Progenitor cell of endocrine pancreas (in vitro differentiated cells): ENCODE measurements around the gene CTNNBL1. TPM values are rescaled to one million over a fixed set of nuclear protein-coding genes. Genes with fewer than 3 reads are reported as not detected.

Source experiments
- DNase-seq: peaks from one replicate; pipeline ENCODE4 v3.0.0; 2021; ENCODE audit warnings: low spot score; ENCODE audit not compliant: unreplicated experiment
- H3K27ac Mint-ChIP-seq: 2 replicates; pipeline ENCODE4 v1.8.0; 2021; ENCODE audit warnings: mild to moderate bottlenecking, moderate library complexity, mixed read lengths
- H3K27me3 Mint-ChIP-seq: 2 replicates; pipeline ENCODE4 v1.8.0; 2021; ENCODE audit warnings: mixed read lengths
- H3K36me3 Mint-ChIP-seq: 2 replicates; pipeline ENCODE4 v1.8.0; 2022; ENCODE audit warnings: mixed read lengths; ENCODE audit not compliant: insufficient read depth
- H3K4me1 Mint-ChIP-seq: 2 replicates; pipeline ENCODE4 v1.8.0; 2021; ENCODE audit warnings: low read depth, mixed read lengths
- H3K4me3 Mint-ChIP-seq: 2 replicates; pipeline ENCODE4 v1.8.0; 2021; ENCODE audit warnings: low read depth, mild to moderate bottlenecking, moderate library complexity, mixed read lengths
- H3K9me3 Mint-ChIP-seq: 2 replicates; pipeline ENCODE4 v1.8.0; 2021; ENCODE audit warnings: low read depth, mixed read lengths
- CTCF ChIP-seq: fragments of 200-600 bp; sonication (generic); IDR thresholded peaks from one replicate; pipeline ENCODE4 v1.5.0; 2021; ENCODE audit warnings: antibody characterized with exemption, mild to moderate bottlenecking; ENCODE audit not compliant: unreplicated experiment
- total RNA-seq: library from RNA; stranded (reverse); gene quantifications from 2 replicates; pipeline ENCODE4 v1.2.1, GENCODE V29; 2021

CTNNBL1 gene
- total RNA-seq, 1 donor from 2014 or later = 60.4 TPM

GRCh38 chr20:37905671-37906613 lies 212.1 kb downstream of the CTNNBL1 start:
- Mint-ChIP-seq H3K4me1 (peaks cover 6% of the 10 kb centered on the region), H3K36me3 (no peaks in the 10 kb centered on the region), H3K9me3 (no peaks in the 10 kb centered on the region), H3K27ac (no peak overlapping the region), H3K4me3 (no peak overlapping the region), H3K27me3 (peaks cover 62% of the 10 kb centered on the region)
- no peak for TF ChIP-seq CTCF
- DNase-seq = no peak

- no peaks in the 10 kb centered on the region for H3K9me3 Mint-ChIP-seq
- peaks cover 5% of the 10 kb centered on the region for H3K4me1 Mint-ChIP-seq
- peaks cover 58% of the 10 kb centered on the region for H3K27me3 Mint-ChIP-seq
- no peak overlapping the region for H3K27ac Mint-ChIP-seq
- no peak overlapping the region for H3K4me3 Mint-ChIP-seq
- no peak for TF ChIP-seq CTCF
- no peaks in the 10 kb centered on the region for H3K36me3 Mint-ChIP-seq
- no peak for DNase-seq
Observed at GRCh38 chr20:37907330-37907676, 213.5 kb downstream of the CTNNBL1 start.

GRCh38 chr20:37907677-37908401 lies 214.0 kb downstream of the CTNNBL1 start:
- no peak overlapping the region for H3K27ac Mint-ChIP-seq

GRCh38 chr20:37911261-37911660 lies 217.4 kb downstream of the CTNNBL1 start:
- H3K36me3 Mint-ChIP-seq = no peaks in the 10 kb centered on the region
- peaks cover 58% of the 10 kb centered on the region for H3K27me3 Mint-ChIP-seq
- no peak overlapping the region for H3K27ac Mint-ChIP-seq
- DNase-seq = no peak
- no peak overlapping the region for H3K4me3 Mint-ChIP-seq
- peaks cover 4% of the 10 kb centered on the region for H3K4me1 Mint-ChIP-seq
- no peak for TF ChIP-seq CTCF
- no peaks in the 10 kb centered on the region for H3K9me3 Mint-ChIP-seq

More at GRCh38 chr20:37907677-37908401, 214.0 kb downstream of the CTNNBL1 start:
- no peak overlapping the region for H3K4me3 Mint-ChIP-seq
- H3K9me3 Mint-ChIP-seq = no peaks in the 10 kb centered on the region
- no peak for TF ChIP-seq CTCF
- H3K27me3 Mint-ChIP-seq = peaks cover 62% of the 10 kb centered on the region
- H3K36me3 Mint-ChIP-seq = no peaks in the 10 kb centered on the region
- DNase-seq = no peak
- peaks cover 4% of the 10 kb centered on the region for H3K4me1 Mint-ChIP-seq

GRCh38 chr20:37911838-37912281 lies 218.0 kb downstream of the CTNNBL1 start:
- H3K27ac Mint-ChIP-seq = no peak overlapping the region
- H3K4me1 Mint-ChIP-seq = peaks cover 6% of the 10 kb centered on the region
- no peaks in the 10 kb centered on the region for H3K36me3 Mint-ChIP-seq
- no peak for TF ChIP-seq CTCF
- H3K9me3 Mint-ChIP-seq = no peaks in the 10 kb centered on the region
- H3K4me3 Mint-ChIP-seq = no peak overlapping the region
- peaks cover 60% of the 10 kb centered on the region for H3K27me3 Mint-ChIP-seq
- DNase-seq = no peak
